Measurements from ENCODE around the gene TMEM207. TPM values are rescaled to one million over a fixed set of nuclear protein-coding genes. Genes with fewer than 3 reads are reported as not detected.

Gene TMEM207
- total RNA-seq, 3 donors from 2014 or later: not detected

- Mint-ChIP-seq H3K4me1 (ENCODE audit: low read depth) (no peaks in the 10 kb centered on the region), H3K4me3 (no peak overlapping the region), H3K27me3 (ENCODE audit: low read depth) (peaks cover 5% of the 10 kb centered on the region), H3K9me3 (no peaks in the 10 kb centered on the region), H3K36me3 (ENCODE audit: insufficient read depth) (no peaks in the 10 kb centered on the region)
- ATAC-seq (no peak), DNase-seq (no peak)
Measured at GRCh38 chr3:190430906-190431305, 18.8 kb downstream of the TMEM207 start.

- Mint-ChIP-seq H3K27me3 (ENCODE audit: low read depth) (peaks cover 2% of the 10 kb centered on the region), H3K4me3 (no peak overlapping the region), H3K36me3 (ENCODE audit: insufficient read depth) (no peaks in the 10 kb centered on the region), H3K9me3 (no peaks in the 10 kb centered on the region), H3K4me1 (ENCODE audit: low read depth) (peaks cover 3% of the 10 kb centered on the region)
- ATAC-seq (no peak), DNase-seq (no peak)
Measured at GRCh38 chr3:190429681-190430080, 20.0 kb downstream of the TMEM207 start.

DNA sequence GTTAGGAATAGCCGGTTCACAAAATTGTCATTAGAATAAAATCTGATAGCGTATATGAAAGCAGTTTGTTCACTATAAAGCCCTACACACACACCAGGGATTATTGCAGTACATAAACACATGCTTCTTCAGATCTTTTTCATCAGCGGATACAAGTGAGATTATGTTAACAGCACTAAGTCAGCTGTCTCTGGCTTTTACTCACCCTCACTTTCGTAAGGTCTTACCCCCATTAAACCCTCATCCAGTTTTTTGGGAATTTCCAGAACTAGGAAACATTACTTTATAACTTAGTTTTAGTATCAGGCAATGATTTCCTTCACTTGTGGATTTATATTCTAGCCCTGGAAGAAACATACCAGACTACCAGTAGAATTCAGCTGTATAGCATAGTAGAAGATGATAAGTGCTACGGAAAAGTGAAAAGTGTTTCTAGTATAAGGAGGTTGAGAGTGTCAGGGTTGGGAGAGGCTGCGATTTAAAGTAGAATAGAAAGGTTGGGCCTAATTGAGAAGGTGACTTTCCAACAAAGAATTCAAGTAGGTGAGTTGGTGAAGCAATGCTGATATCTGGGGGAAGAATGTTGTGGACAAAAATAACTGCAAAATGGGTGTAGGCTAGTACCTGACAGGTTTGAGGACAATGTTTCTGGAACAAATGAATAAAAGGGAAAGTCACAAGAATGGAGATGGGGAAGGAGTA, 22.7 kb downstream of the TMEM207 start:
- ATAC-seq (no peak), DNase-seq (no peak)
- peaks cover 5% of the 10 kb centered on the region for H3K4me1 Mint-ChIP-seq (ENCODE audit: low read depth)
- H3K27me3 Mint-ChIP-seq (ENCODE audit: low read depth): peaks cover 2% of the 10 kb centered on the region
- no peaks in the 10 kb centered on the region for H3K36me3 Mint-ChIP-seq (ENCODE audit: insufficient read depth)
- no peak overlapping the region for H3K4me3 Mint-ChIP-seq
- H3K9me3 Mint-ChIP-seq: no peaks in the 10 kb centered on the region

DNA sequence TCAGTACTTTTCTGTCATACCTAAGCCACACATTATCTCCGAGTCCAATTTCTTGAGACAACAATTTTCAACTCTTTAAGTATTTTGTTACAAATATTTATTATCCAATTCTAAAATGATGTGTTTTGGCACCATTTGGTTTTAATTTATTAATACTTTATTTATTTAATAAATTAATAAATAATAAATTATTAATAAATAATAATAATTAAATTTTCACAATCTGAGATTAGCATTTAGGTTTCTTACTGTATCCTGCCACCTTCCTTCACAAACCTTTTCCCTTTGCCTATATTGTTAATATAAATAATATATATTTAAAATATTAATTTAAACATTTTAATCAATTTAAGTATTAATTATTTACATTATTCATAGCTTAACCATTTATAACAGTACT, 23.9 kb downstream of the TMEM207 start:
- DNase-seq: no peak
- ATAC-seq: no peak
- peaks cover 2% of the 10 kb centered on the region for H3K27me3 Mint-ChIP-seq (ENCODE audit: low read depth)
- peaks cover 5% of the 10 kb centered on the region for H3K4me1 Mint-ChIP-seq (ENCODE audit: low read depth)
- H3K36me3 Mint-ChIP-seq (ENCODE audit: insufficient read depth): no peaks in the 10 kb centered on the region
- H3K9me3 Mint-ChIP-seq: no peaks in the 10 kb centered on the region
- H3K4me3 Mint-ChIP-seq: no peak overlapping the region

GRCh38 chr3:190424478-190425439, 24.9 kb downstream of the TMEM207 start:
- Mint-ChIP-seq H3K9me3 (no peaks in the 10 kb centered on the region), H3K27me3 (ENCODE audit: low read depth) (peaks cover 2% of the 10 kb centered on the region), H3K36me3 (ENCODE audit: insufficient read depth) (no peaks in the 10 kb centered on the region), H3K4me3 (no peak overlapping the region), H3K4me1 (ENCODE audit: low read depth) (peaks cover 5% of the 10 kb centered on the region)
- ATAC-seq (peak; percentile 34 to 50), DNase-seq (peak; percentile 9)

- H3K9me3 Mint-ChIP-seq: no peaks in the 10 kb centered on the region
- ATAC-seq (no peak), DNase-seq (no peak)
- H3K36me3 Mint-ChIP-seq (ENCODE audit: insufficient read depth): no peaks in the 10 kb centered on the region
- peaks cover 2% of the 10 kb centered on the region for H3K27me3 Mint-ChIP-seq (ENCODE audit: low read depth)
- no peak overlapping the region for H3K4me3 Mint-ChIP-seq
- peaks cover 5% of the 10 kb centered on the region for H3K4me1 Mint-ChIP-seq (ENCODE audit: low read depth)
Measured at GRCh38 chr3:190424108-190424477, 25.6 kb downstream of the TMEM207 start.

DNA sequence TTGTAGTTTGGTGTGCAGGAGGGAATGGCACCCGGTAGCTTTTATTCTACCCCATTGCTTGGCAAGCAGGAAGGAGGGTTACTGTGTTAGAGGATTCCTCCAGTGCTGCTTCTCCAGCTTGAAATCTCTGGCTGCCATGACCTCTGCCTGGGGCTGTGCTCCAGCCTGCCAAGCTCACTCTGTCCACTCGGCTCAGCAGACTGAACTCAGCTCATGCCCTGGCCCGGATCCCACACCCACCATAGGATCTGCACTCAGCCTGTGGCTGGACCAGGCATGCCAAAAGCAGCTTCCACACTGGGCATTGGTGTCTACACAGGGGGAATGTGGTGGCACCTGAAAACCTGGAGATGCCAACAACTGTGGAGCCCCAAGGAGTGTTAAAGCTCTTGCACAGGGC, 35.4 kb downstream of the TMEM207 start:
- Mint-ChIP-seq H3K36me3 (ENCODE audit: insufficient read depth) (no peaks in the 10 kb centered on the region), H3K27me3 (ENCODE audit: low read depth) (no peaks in the 10 kb centered on the region), H3K9me3 (no peaks in the 10 kb centered on the region), H3K4me3 (no peak overlapping the region), H3K4me1 (ENCODE audit: low read depth) (no peaks in the 10 kb centered on the region)
- ATAC-seq: no peak
- no peak for DNase-seq

- no peaks in the 10 kb centered on the region for H3K4me1 Mint-ChIP-seq (ENCODE audit: low read depth)
- DNase-seq (no peak), ATAC-seq (no peak)
- no peaks in the 10 kb centered on the region for H3K9me3 Mint-ChIP-seq
- H3K36me3 Mint-ChIP-seq (ENCODE audit: insufficient read depth): no peaks in the 10 kb centered on the region
- no peaks in the 10 kb centered on the region for H3K27me3 Mint-ChIP-seq (ENCODE audit: low read depth)
- no peak overlapping the region for H3K4me3 Mint-ChIP-seq
Measured at GRCh38 chr3:190404715-190405114, 45.0 kb downstream of the TMEM207 start.

GRCh38 chr3:190401963-190402362, 47.7 kb downstream of the TMEM207 start:
- no peaks in the 10 kb centered on the region for H3K27me3 Mint-ChIP-seq (ENCODE audit: low read depth)
- no peaks in the 10 kb centered on the region for H3K4me1 Mint-ChIP-seq (ENCODE audit: low read depth)
- DNase-seq (no peak), ATAC-seq (no peak)
- no peaks in the 10 kb centered on the region for H3K9me3 Mint-ChIP-seq
- H3K4me3 Mint-ChIP-seq: no peak overlapping the region
- no peaks in the 10 kb centered on the region for H3K36me3 Mint-ChIP-seq (ENCODE audit: insufficient read depth)

GRCh38 chr3:190399677-190400076, 50.0 kb downstream of the TMEM207 start:
- ATAC-seq (no peak), DNase-seq (no peak)
- Mint-ChIP-seq H3K4me1 (ENCODE audit: low read depth) (no peaks in the 10 kb centered on the region), H3K27me3 (ENCODE audit: low read depth) (no peaks in the 10 kb centered on the region), H3K9me3 (no peaks in the 10 kb centered on the region), H3K4me3 (no peak overlapping the region), H3K36me3 (ENCODE audit: insufficient read depth) (no peaks in the 10 kb centered on the region)

DNA sequence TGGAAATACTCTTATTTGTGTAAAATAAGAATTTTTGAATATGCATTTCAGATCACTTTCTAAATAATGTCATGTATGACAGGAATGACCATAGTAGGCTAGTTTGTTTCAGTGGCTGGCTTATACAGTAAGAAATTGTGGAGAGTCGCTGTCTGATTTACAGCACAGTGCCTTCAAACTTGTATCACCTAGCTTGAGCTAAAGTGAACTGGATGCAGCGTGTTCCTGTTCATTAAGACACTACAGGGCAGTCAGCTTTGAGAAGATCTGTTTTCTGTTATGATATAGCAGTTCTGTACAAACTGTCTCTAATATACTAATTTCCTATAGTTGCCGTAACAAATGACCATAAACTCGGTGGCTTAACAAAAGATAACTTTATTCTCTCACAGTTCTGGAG, 51.8 kb downstream of the TMEM207 start:
- H3K4me1 Mint-ChIP-seq (ENCODE audit: low read depth): no peaks in the 10 kb centered on the region
- no peaks in the 10 kb centered on the region for H3K36me3 Mint-ChIP-seq (ENCODE audit: insufficient read depth)
- H3K4me3 Mint-ChIP-seq: no peak overlapping the region
- H3K9me3 Mint-ChIP-seq: no peaks in the 10 kb centered on the region
- DNase-seq: no peak
- no peaks in the 10 kb centered on the region for H3K27me3 Mint-ChIP-seq (ENCODE audit: low read depth)
- no peak for ATAC-seq

- Mint-ChIP-seq H3K9me3 (no peaks in the 10 kb centered on the region), H3K4me3 (no peak overlapping the region), H3K36me3 (ENCODE audit: insufficient read depth) (no peaks in the 10 kb centered on the region), H3K4me1 (ENCODE audit: low read depth) (no peaks in the 10 kb centered on the region), H3K27me3 (ENCODE audit: low read depth) (no peaks in the 10 kb centered on the region)
- DNase-seq (no peak), ATAC-seq (no peak)
Measured at GRCh38 chr3:190396001-190396400, 53.7 kb downstream of the TMEM207 start.

GRCh38 chr3:190388703-190389102, 61.0 kb downstream of the TMEM207 start:
- Mint-ChIP-seq H3K9me3 (no peaks in the 10 kb centered on the region), H3K4me3 (no peak overlapping the region), H3K27me3 (ENCODE audit: low read depth) (peaks cover 2% of the 10 kb centered on the region), H3K4me1 (ENCODE audit: low read depth) (no peaks in the 10 kb centered on the region), H3K36me3 (ENCODE audit: insufficient read depth) (no peaks in the 10 kb centered on the region)
- ATAC-seq (no peak), DNase-seq (no peak)

- Mint-ChIP-seq H3K36me3 (ENCODE audit: insufficient read depth) (no peaks in the 10 kb centered on the region), H3K27me3 (ENCODE audit: low read depth) (peaks cover 2% of the 10 kb centered on the region), H3K4me3 (no peak within 1 kb of the TSS), H3K9me3 (no peaks in the 10 kb centered on the region), H3K4me1 (ENCODE audit: low read depth) (no peaks in the 10 kb centered on the region)
- DNase-seq (no peak), ATAC-seq (no peak)
Measured at GRCh38 chr3:190387578-190388213, 62.0 kb downstream of the TMEM207 start, which contains the start of gene CLDN16. Gene CLDN16 (plus strand): TSS chr3:190388163. CDS start chr3:190388330, 167 bp downstream.

Measured in activated T-cell treated with anti-CD3 and anti-CD28 coated beads, Interleukin-2, amount 50 U/mL, for 4 hours (primary cell).